Neural progenitor cell (in vitro differentiated cells): ENCODE data around the gene CTDNEP1. TPM values are rescaled to one million over a fixed set of nuclear protein-coding genes. Genes with fewer than 3 reads are reported as not detected.

ENCODE experiments used
- DNase-seq: peaks from one replicate; pipeline ENCODE4 v3.0.0-alpha.2; 2016; ENCODE audit warnings: low spot score
- H2AFZ ChIP-seq: fragments of 200-600 bp; sonication (generic); replicated peaks from 2 replicates; pipeline ENCODE4 v1.6.1; 2016; ENCODE audit warnings: antibody characterized with exemption
- H3F3A ChIP-seq: fragments of 200-600 bp; sonication (generic); 2 replicates; pipeline ENCODE4 v1.6.1; 2016; ENCODE audit warnings: antibody characterized with exemption, low read depth
- H3K27ac ChIP-seq: fragments of 200-600 bp; sonication (generic); 2 replicates; pipeline ENCODE4 v1.5.1; 2016; ENCODE audit warnings: mild to moderate bottlenecking
- H3K27me3 ChIP-seq: fragments of 200-600 bp; sonication (generic); 2 replicates; pipeline ENCODE4 v1.6.1; 2016; ENCODE audit warnings: mild to moderate bottlenecking, moderate library complexity
- H3K36me3 ChIP-seq: fragments of 200-600 bp; sonication (generic); 2 replicates; pipeline ENCODE4 v1.5.1; 2016
- H3K4me1 ChIP-seq: fragments of 200-600 bp; sonication (generic); 2 replicates; pipeline ENCODE4 v1.6.1; 2016; ENCODE audit warnings: mixed run types
- H3K4me2 ChIP-seq: fragments of 200-600 bp; sonication (generic); 2 replicates; pipeline ENCODE4 v1.6.1; 2016
- H3K4me3 ChIP-seq: fragments of 200-600 bp; sonication (generic); 2 replicates; pipeline ENCODE4 v1.5.1; 2016
- H3K79me2 ChIP-seq: fragments of 200-600 bp; sonication (generic); 2 replicates; pipeline ENCODE4 v1.6.1; 2016; ENCODE audit warnings: low read depth
- H3K9ac ChIP-seq: fragments of 200-600 bp; sonication (generic); 2 replicates; pipeline ENCODE4 v1.6.1; 2016
- H3K9me3 ChIP-seq: fragments of 200-600 bp; sonication (generic); 2 replicates; pipeline ENCODE4 v1.5.1; 2016; ENCODE audit warnings: low read depth
- H4K20me1 ChIP-seq: fragments of 200-600 bp; sonication (generic); 2 replicates; pipeline ENCODE4 v1.6.1; 2016; ENCODE audit warnings: low read depth
- H3K27ac Mint-ChIP-seq: 3 replicates; pipeline ENCODE4 v1.8.0; 2021; ENCODE audit warnings: mixed read lengths
- H3K27me3 Mint-ChIP-seq: 2 replicates; pipeline ENCODE4 v1.8.0; 2022; ENCODE audit warnings: low read depth, mild to moderate bottlenecking, inconsistent platforms, moderate library complexity, mixed read lengths; ENCODE audit not compliant: insufficient read depth
- H3K36me3 Mint-ChIP-seq: 3 replicates; pipeline ENCODE4 v1.8.0; 2021; ENCODE audit warnings: mixed read lengths
- H3K4me1 Mint-ChIP-seq: 3 replicates; pipeline ENCODE4 v1.8.0; 2021; ENCODE audit warnings: mixed read lengths
- H3K4me3 Mint-ChIP-seq: 3 replicates; pipeline ENCODE4 v1.8.0; 2021; ENCODE audit warnings: mild to moderate bottlenecking, moderate library complexity, mixed read lengths
- H3K9me3 Mint-ChIP-seq: 3 replicates; pipeline ENCODE4 v1.8.0; 2020; ENCODE audit warnings: mixed read lengths
- CTCF ChIP-seq: fragments of 200-600 bp; sonication (generic); IDR thresholded peaks from 2 replicates; pipeline ENCODE4 v1.5.1; 2017; ENCODE audit warnings: antibody characterized with exemption, mild to moderate bottlenecking
- EZH2 ChIP-seq: fragments of 200-600 bp; sonication (generic); IDR thresholded peaks from 2 replicates; pipeline ENCODE4 v1.6.1; 2017; ENCODE audit warnings: antibody characterized with exemption, mild to moderate bottlenecking, moderate library complexity
- EZH2phosphoT487 ChIP-seq: fragments of 200-600 bp; sonication (generic); IDR thresholded peaks from 2 replicates; pipeline ENCODE4 v1.6.1; 2017; ENCODE audit warnings: antibody characterized with exemption
- total RNA-seq: library from RNA; depleted of rRNA; stranded (reverse); fragments of >200 nt; gene quantifications from 2 replicates; pipeline ENCODE4 v1.2.3, GENCODE V29; 2015; ENCODE audit warnings: low replicate concordance

The CTDNEP1 gene
- total RNA-seq, 1 donor from 2014 or later: 46.5 TPM

DNA sequence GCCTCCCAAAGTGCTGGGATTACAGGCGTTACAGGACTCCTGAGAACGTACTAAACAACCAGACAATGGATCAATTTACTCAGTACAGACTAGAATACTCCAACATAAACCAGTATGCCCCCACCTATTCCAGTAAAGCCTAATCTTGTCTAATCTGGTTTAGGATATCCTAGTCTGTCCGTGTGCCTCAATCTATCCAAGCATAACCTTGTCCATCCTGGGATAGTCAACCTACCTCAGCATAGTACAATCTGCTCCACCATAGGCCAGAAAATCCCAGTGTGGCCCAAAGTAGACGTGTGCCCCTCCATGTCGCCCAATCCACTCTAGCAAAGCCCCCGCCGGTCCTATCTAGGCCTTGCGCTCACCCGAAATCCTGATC is 17.8 kb downstream of the CTDNEP1 start:
- no peak overlapping the region for H2AFZ ChIP-seq
- Mint-ChIP-seq H3K4me3 (peak overlapping the region; percentile 100), H3K36me3 (peaks cover 40% of the 10 kb centered on the region), H3K4me1 (peaks cover 33% of the 10 kb centered on the region), H3K27me3 (peaks cover 7% of the 10 kb centered on the region), H3K27ac (peak overlapping the region; percentile 98), H3K9me3 (no peaks in the 10 kb centered on the region)
- H3K9me3 ChIP-seq: no peaks in the 10 kb centered on the region
- H3K9ac ChIP-seq: peak overlapping the region; percentile 77
- peaks cover 85% of the 10 kb centered on the region for H3K79me2 ChIP-seq
- peaks cover 48% of the 10 kb centered on the region for H3F3A ChIP-seq
- peaks cover 13% of the 10 kb centered on the region for H3K4me1 ChIP-seq
- TF ChIP-seq EZH2phosphoT487 (no peak), EZH2 (no peak), CTCF (no peak)
- H3K4me3 ChIP-seq: peak overlapping the region; percentile 84
- H3K36me3 ChIP-seq: no peaks in the 10 kb centered on the region
- H3K4me2 ChIP-seq: peak overlapping the region; percentile 99
- no peak for DNase-seq
- H4K20me1 ChIP-seq: peaks cover 70% of the 10 kb centered on the region
- H3K27ac ChIP-seq: peak overlapping the region; percentile 83
- H3K27me3 ChIP-seq: no peaks in the 10 kb centered on the region

GRCh38 chr17:7232114-7232513 is 19.4 kb downstream of the CTDNEP1 start:
- DNase-seq: no peak
- H4K20me1 ChIP-seq: peaks cover 70% of the 10 kb centered on the region
- peak overlapping the region; percentile 99 for H3K4me2 ChIP-seq
- H3K27ac ChIP-seq: no peak overlapping the region
- H3K36me3 Mint-ChIP-seq: peaks cover 44% of the 10 kb centered on the region
- H3K27ac Mint-ChIP-seq: no peak overlapping the region
- H3K9me3 Mint-ChIP-seq: no peaks in the 10 kb centered on the region
- peak overlapping the region; percentile 84 for H3K4me3 ChIP-seq
- H3K4me3 Mint-ChIP-seq: peak overlapping the region; percentile 100
- no peak overlapping the region for H3K9ac ChIP-seq
- no peak overlapping the region for H2AFZ ChIP-seq
- no peaks in the 10 kb centered on the region for H3K9me3 ChIP-seq
- H3K27me3 ChIP-seq: no peaks in the 10 kb centered on the region
- TF ChIP-seq EZH2 (no peak), EZH2phosphoT487 (no peak), CTCF (no peak)
- H3K79me2 ChIP-seq: peaks cover 69% of the 10 kb centered on the region
- H3K36me3 ChIP-seq: no peaks in the 10 kb centered on the region
- peaks cover 40% of the 10 kb centered on the region for H3F3A ChIP-seq
- H3K4me1 ChIP-seq: peaks cover 13% of the 10 kb centered on the region
- peaks cover 9% of the 10 kb centered on the region for H3K27me3 Mint-ChIP-seq
- peaks cover 30% of the 10 kb centered on the region for H3K4me1 Mint-ChIP-seq

DNA sequence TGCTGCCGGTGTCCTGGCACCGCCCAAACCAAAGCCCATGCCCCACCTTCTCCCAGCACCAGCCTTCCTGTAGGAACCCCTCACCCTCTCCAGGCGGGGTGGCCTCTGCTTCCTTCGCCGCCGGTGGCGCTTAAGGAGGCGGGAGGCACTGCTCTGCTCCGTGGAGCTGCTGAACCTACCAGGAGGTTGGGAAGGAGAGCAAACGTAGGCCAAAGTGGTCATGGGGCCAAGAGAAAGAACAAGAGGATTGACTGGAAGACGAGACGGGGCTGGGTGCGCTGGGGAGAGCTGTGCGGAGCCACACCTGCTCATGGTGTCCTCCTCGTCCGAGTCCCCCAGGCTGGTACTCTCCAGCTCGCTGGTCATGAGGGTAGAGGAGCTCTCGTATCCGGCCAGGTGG is 22.0 kb downstream of the CTDNEP1 start:
- H3K4me1 Mint-ChIP-seq: peaks cover 16% of the 10 kb centered on the region
- Histone ChIP-seq H3K4me3 (no peak overlapping the region), H3K36me3 (no peaks in the 10 kb centered on the region), H3K79me2 (peaks cover 47% of the 10 kb centered on the region), H3K9me3 (no peaks in the 10 kb centered on the region), H3K27me3 (no peaks in the 10 kb centered on the region), H3K27ac (no peak overlapping the region), H3K9ac (no peak overlapping the region), H4K20me1 (peaks cover 65% of the 10 kb centered on the region), H3K4me2 (no peak overlapping the region), H3F3A (peaks cover 13% of the 10 kb centered on the region), H3K4me1 (peaks cover 13% of the 10 kb centered on the region), H2AFZ (no peak overlapping the region)
- TF ChIP-seq EZH2phosphoT487 (no peak), CTCF (no peak), EZH2 (no peak)
- peaks cover 31% of the 10 kb centered on the region for H3K36me3 Mint-ChIP-seq
- H3K27ac Mint-ChIP-seq: no peak overlapping the region
- H3K4me3 Mint-ChIP-seq: no peak overlapping the region
- no peaks in the 10 kb centered on the region for H3K9me3 Mint-ChIP-seq
- no peak for DNase-seq
- peaks cover 8% of the 10 kb centered on the region for H3K27me3 Mint-ChIP-seq
